Measurements from ENCODE around the gene FAM241B.

FAM241B gene

GRCh38 chr10:69628891-69629290 is 1.2 kb upstream of the FAM241B start:
- TF ChIP-seq, protein P1, sequence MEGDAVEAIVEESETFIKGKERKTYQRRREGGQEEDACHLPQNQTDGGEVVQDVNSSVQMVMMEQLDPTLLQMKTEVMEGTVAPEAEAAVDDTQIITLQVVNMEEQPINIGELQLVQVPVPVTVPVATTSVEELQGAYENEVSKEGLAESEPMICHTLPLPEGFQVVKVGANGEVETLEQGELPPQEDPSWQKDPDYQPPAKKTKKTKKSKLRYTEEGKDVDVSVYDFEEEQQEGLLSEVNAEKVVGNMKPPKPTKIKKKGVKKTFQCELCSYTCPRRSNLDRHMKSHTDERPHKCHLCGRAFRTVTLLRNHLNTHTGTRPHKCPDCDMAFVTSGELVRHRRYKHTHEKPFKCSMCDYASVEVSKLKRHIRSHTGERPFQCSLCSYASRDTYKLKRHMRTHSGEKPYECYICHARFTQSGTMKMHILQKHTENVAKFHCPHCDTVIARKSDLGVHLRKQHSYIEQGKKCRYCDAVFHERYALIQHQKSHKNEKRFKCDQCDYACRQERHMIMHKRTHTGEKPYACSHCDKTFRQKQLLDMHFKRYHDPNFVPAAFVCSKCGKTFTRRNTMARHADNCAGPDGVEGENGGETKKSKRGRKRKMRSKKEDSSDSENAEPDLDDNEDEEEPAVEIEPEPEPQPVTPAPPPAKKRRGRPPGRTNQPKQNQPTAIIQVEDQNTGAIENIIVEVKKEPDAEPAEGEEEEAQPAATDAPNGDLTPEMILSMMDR (IDR thresholded peaks at IDR 0.05), result no peak
- H3K27ac ChIP-seq, result no peak overlapping the region
- no peak overlapping the region for H3K4me2 ChIP-seq (ENCODE audit: low read length)

GRCh38 chr10:69629519-69629896 is 539 bp upstream of the FAM241B start:
- no peak overlapping the region for H3K27ac ChIP-seq
- H3K27me3 ChIP-seq (ENCODE audit: control insufficient read depth, insufficient read depth, low read length), result no peaks in the 10 kb centered on the region
- no peaks in the 10 kb centered on the region for H3K9me3 ChIP-seq (ENCODE audit: control insufficient read depth, low read length)
- no peak overlapping the region for H3K9ac ChIP-seq
- peak overlapping the region; percentile 24 for H3K4me3 ChIP-seq (ENCODE audit: low read depth, low read length)
- TF ChIP-seq, protein P1 (IDR thresholded peaks at IDR 0.05), result no peak
- H2AFZ ChIP-seq, result peak overlapping the region; percentile 84
- peak overlapping the region; percentile 84 for H3K4me2 ChIP-seq (ENCODE audit: low read length)
- H3K4me1 ChIP-seq, result peaks cover 7% of the 10 kb centered on the region
- H3K79me2 ChIP-seq, result no peaks in the 10 kb centered on the region
- no peaks in the 10 kb centered on the region for H3K36me3 ChIP-seq (ENCODE audit: control insufficient read depth, insufficient read depth, low read length)

More at GRCh38 chr10:69628891-69629290, 1.2 kb upstream of the FAM241B start:
- H3K9me3 ChIP-seq (ENCODE audit: control insufficient read depth, low read length), result no peaks in the 10 kb centered on the region
- no peaks in the 10 kb centered on the region for H3K79me2 ChIP-seq
- H3K4me1 ChIP-seq, result peaks cover 7% of the 10 kb centered on the region
- H3K36me3 ChIP-seq (ENCODE audit: control insufficient read depth, insufficient read depth, low read length), result no peaks in the 10 kb centered on the region
- no peak overlapping the region for H3K9ac ChIP-seq
- H2AFZ ChIP-seq, result no peak overlapping the region
- no peak overlapping the region for H3K4me3 ChIP-seq (ENCODE audit: low read depth, low read length)
- no peaks in the 10 kb centered on the region for H3K27me3 ChIP-seq (ENCODE audit: control insufficient read depth, insufficient read depth, low read length)

- H3K36me3 ChIP-seq (ENCODE audit: control insufficient read depth, insufficient read depth, low read length), result no peaks in the 10 kb centered on the region
- no peaks in the 10 kb centered on the region for H3K9me3 ChIP-seq (ENCODE audit: control insufficient read depth, low read length)
- no peaks in the 10 kb centered on the region for H3K79me2 ChIP-seq
- H2AFZ ChIP-seq, result peak overlapping the region; percentile 84
- TF ChIP-seq, protein P1 (IDR thresholded peaks at IDR 0.05), result no peak
- peak overlapping the region; percentile 24 for H3K4me3 ChIP-seq (ENCODE audit: low read depth, low read length)
- H3K4me1 ChIP-seq, result peaks cover 7% of the 10 kb centered on the region
- no peaks in the 10 kb centered on the region for H3K27me3 ChIP-seq (ENCODE audit: control insufficient read depth, insufficient read depth, low read length)
- no peak overlapping the region for H3K27ac ChIP-seq
- no peak overlapping the region for H3K9ac ChIP-seq
- peak overlapping the region; percentile 84 for H3K4me2 ChIP-seq (ENCODE audit: low read length)
Measured at GRCh38 chr10:69630651-69631400, 779 bp downstream of the FAM241B start.

DNA sequence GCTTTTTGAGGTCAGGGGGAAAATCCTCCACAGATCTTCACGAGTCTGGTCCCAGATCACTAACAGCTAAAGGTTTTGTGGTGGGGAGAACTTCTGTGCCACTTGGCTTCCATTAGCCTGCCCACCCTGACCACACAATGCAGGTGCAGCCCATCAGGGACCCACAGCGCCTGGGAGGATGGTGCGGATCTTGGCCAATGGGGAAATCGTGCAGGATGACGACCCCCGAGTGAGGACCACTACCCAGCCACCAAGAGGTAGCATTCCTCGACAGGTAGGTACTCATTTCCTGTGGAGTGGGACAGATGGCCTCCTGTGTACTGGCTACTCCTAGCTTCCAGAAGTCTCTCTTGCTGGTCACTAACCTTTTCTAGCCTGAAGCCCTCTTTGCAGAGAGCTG is 1.5 kb downstream of the FAM241B start:
- Histone ChIP-seq H3K9me3 (ENCODE audit: control insufficient read depth, low read length) (no peaks in the 10 kb centered on the region), H3K27ac (no peak overlapping the region), H3K36me3 (ENCODE audit: control insufficient read depth, insufficient read depth, low read length) (no peaks in the 10 kb centered on the region), H3K4me1 (peaks cover 7% of the 10 kb centered on the region), H2AFZ (no peak overlapping the region), H3K4me3 (ENCODE audit: low read depth, low read length) (no peak overlapping the region), H3K79me2 (no peaks in the 10 kb centered on the region), H3K27me3 (ENCODE audit: control insufficient read depth, insufficient read depth, low read length) (no peaks in the 10 kb centered on the region), H3K4me2 (ENCODE audit: low read length) (no peak overlapping the region), H3K9ac (no peak overlapping the region)
- TF ChIP-seq, protein P1 (IDR thresholded peaks at IDR 0.05), result no peak
